HTERT RPE-1 (cell line): ENCODE measurements around the gene HGS.

Source experiments
- in situ Hi-C: fragments of 300-500 bp; cut with MboI; formaldehyde crosslinking; loops from 4 replicates; pipeline ENCODE4 v1.14.3; 2020; ENCODE audit warnings: low sequenced_read_pairs

The HGS gene

GRCh38 chr17:81702934-81703746 is 19.3 kb downstream of the HGS start, which contains the start of gene MRPL12:
Gene MRPL12, plus strand, starts transcription at chr17:81703367. Its CDS starts 135 bp downstream, at chr17:81703502.
- in situ Hi-C loops: no loop called here

- in situ Hi-C loops: no loop called here
Observed at GRCh38 chr17:81703747-81704654, 20.2 kb downstream of the HGS start.

- in situ Hi-C loops: no loop called here
Observed at GRCh38 chr17:81705518-81706231, 21.9 kb downstream of the HGS start.

GRCh38 chr17:81706232-81706611 is 22.4 kb downstream of the HGS start:
- in situ Hi-C loops: no loop called here

- in situ Hi-C loops: no loop called here
Observed at GRCh38 chr17:81706757-81707624, 23.2 kb downstream of the HGS start.

GRCh38 chr17:81707725-81708646 is 24.2 kb downstream of the HGS start:
- in situ Hi-C loops: no loop called here

- in situ Hi-C loops: no loop called here
Observed at GRCh38 chr17:81708739-81709185, 25.0 kb downstream of the HGS start.

- in situ Hi-C loops: no loop called here
Observed at GRCh38 chr17:81710514-81711308, 26.9 kb downstream of the HGS start.

- in situ Hi-C loops: no loop called here
Observed at GRCh38 chr17:81711814-81712467, 28.1 kb downstream of the HGS start, which contains the start of gene SLC25A10. Gene SLC25A10, plus strand, starts transcription at chr17:81712284. Its CDS starts 143 bp downstream, at chr17:81712427.

- in situ Hi-C loops: no loop called here
Observed at GRCh38 chr17:81712468-81713003, 28.7 kb downstream of the HGS start.

GRCh38 chr17:81713004-81713555 is 29.3 kb downstream of the HGS start:
- in situ Hi-C loops: no loop called here

- in situ Hi-C loops: no loop called here
Observed at GRCh38 chr17:81713556-81714411, 30.0 kb downstream of the HGS start.

- in situ Hi-C loops: no loop called here
Observed at GRCh38 chr17:81714412-81715106, 30.7 kb downstream of the HGS start.

GRCh38 chr17:81715107-81715871 is 31.5 kb downstream of the HGS start:
- in situ Hi-C loops: no loop called here
